B cell (primary cell): ENCODE results near the gene SLC6A18.

Experiments
- EZH2 ChIP-seq: IDR thresholded peaks from 2 replicates; pipeline ENCODE4 v1.6.1; 2012; ENCODE audit warnings: borderline replicate concordance, low read depth, mild to moderate bottlenecking, moderate library complexity, low read length; ENCODE audit not compliant: insufficient read depth, poor library complexity, severe bottlenecking
- TF ChIP-seq, protein P1 (sequence below): fragments of 200-600 bp; IDR thresholded peaks from one replicate; pipeline ENCODE4 v1.8.0; 2022; ENCODE audit warnings: antibody characterized with exemption, mild to moderate bottlenecking

DNA sequence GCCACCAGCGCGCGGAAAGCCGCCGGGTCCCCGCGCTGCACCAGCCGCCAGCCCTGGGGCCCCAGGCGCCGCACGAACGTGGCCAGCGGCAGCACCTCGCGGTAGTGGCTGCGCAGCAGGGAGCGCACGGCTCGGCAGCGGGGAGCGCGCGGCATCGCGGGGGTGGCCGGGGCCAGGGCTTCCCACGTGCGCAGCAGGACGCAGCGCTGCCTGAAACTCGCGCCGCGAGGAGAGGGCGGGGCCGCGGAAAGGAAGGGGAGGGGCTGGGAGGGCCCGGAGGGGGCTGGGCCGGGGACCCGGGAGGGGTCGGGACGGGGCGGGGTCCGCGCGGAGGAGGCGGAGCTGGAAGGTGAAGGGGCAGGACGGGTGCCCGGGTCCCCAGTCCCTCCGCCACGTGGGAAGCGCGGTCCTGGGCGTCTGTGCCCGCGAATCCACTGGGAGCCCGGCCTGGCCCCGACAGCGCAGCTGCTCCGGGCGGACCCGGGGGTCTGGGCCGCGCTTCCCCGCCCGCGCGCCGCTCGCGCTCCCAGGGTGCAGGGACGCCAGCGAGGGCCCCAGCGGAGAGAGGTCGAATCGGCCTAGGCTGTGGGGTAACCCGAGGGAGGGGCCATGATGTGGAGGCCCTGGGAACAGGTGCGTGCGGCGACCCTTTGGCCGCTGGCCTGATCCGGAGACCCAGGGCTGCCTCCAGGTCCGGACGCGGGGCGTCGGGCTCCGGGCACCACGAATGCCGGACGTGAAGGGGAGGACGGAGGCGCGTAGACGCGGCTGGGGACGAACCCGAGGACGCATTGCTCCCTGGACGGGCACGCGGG, 69.9 kb downstream of the SLC6A18 start, which contains the start of gene TERT:
- TF ChIP-seq, protein P1, sequence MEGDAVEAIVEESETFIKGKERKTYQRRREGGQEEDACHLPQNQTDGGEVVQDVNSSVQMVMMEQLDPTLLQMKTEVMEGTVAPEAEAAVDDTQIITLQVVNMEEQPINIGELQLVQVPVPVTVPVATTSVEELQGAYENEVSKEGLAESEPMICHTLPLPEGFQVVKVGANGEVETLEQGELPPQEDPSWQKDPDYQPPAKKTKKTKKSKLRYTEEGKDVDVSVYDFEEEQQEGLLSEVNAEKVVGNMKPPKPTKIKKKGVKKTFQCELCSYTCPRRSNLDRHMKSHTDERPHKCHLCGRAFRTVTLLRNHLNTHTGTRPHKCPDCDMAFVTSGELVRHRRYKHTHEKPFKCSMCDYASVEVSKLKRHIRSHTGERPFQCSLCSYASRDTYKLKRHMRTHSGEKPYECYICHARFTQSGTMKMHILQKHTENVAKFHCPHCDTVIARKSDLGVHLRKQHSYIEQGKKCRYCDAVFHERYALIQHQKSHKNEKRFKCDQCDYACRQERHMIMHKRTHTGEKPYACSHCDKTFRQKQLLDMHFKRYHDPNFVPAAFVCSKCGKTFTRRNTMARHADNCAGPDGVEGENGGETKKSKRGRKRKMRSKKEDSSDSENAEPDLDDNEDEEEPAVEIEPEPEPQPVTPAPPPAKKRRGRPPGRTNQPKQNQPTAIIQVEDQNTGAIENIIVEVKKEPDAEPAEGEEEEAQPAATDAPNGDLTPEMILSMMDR = no peak
- no peak for TF ChIP-seq EZH2
